ENCODE measurements around the gene OR51D1. TPM values are rescaled to one million over a fixed set of nuclear protein-coding genes. Genes with fewer than 3 reads are reported as not detected.

OR51D1 gene
- total RNA-seq, 1 donor from 2014 or later = not detected

GRCh38 chr11:4647766-4648165 lies 10.5 kb downstream of the OR51D1 start:
- Histone ChIP-seq H3K9me3 (no peaks in the 10 kb centered on the region), H3K27ac (no peak overlapping the region), H3K4me1 (no peaks in the 10 kb centered on the region), H3K27me3 (no peaks in the 10 kb centered on the region), H3K36me3 (no peaks in the 10 kb centered on the region), H3K4me3 (no peak overlapping the region)
- no peak for TF ChIP-seq CTCF (IDR thresholded peaks at IDR 0.05)
- no peak for DNase-seq
- no peak for ATAC-seq
- intact Hi-C loops (cut with DNase I) = no loop called here

GRCh38 chr11:4654635-4655369 lies 17.5 kb downstream of the OR51D1 start:
- intact Hi-C loops (cut with DNase I) = no loop called here
- no peaks in the 10 kb centered on the region for H3K9me3 ChIP-seq
- no peak overlapping the region for H3K27ac ChIP-seq
- H3K36me3 ChIP-seq = no peaks in the 10 kb centered on the region
- no peak for DNase-seq
- no peak overlapping the region for H3K4me3 ChIP-seq
- H3K4me1 ChIP-seq = no peaks in the 10 kb centered on the region
- H3K27me3 ChIP-seq = no peaks in the 10 kb centered on the region
- no peak for TF ChIP-seq CTCF (IDR thresholded peaks at IDR 0.05)
- no peak for ATAC-seq

GRCh38 chr11:4658629-4659445 lies 21.6 kb downstream of the OR51D1 start:
- intact Hi-C loops (cut with DNase I) = no loop called here
- Histone ChIP-seq H3K9me3 (no peaks in the 10 kb centered on the region), H3K27ac (no peak overlapping the region), H3K4me3 (no peak overlapping the region), H3K36me3 (no peaks in the 10 kb centered on the region), H3K27me3 (no peaks in the 10 kb centered on the region), H3K4me1 (no peaks in the 10 kb centered on the region)
- ATAC-seq = no peak
- DNase-seq = no peak
- TF ChIP-seq CTCF (IDR thresholded peaks at IDR 0.05) = no peak

- DNase-seq = no peak
- Histone ChIP-seq H3K9me3 (no peaks in the 10 kb centered on the region), H3K27me3 (no peaks in the 10 kb centered on the region), H3K27ac (no peak overlapping the region), H3K4me1 (no peaks in the 10 kb centered on the region), H3K36me3 (no peaks in the 10 kb centered on the region), H3K4me3 (no peak overlapping the region)
- intact Hi-C loops (cut with DNase I) = no loop called here
- ATAC-seq = no peak
- no peak for TF ChIP-seq CTCF (IDR thresholded peaks at IDR 0.05)
These were observed 25.6 kb downstream of the OR51D1 start for GRCh38 chr11:4662876-4663275.

- no peak for DNase-seq
- Histone ChIP-seq H3K4me3 (no peak overlapping the region), H3K27ac (no peak overlapping the region), H3K9me3 (no peaks in the 10 kb centered on the region), H3K4me1 (no peaks in the 10 kb centered on the region), H3K27me3 (no peaks in the 10 kb centered on the region), H3K36me3 (no peaks in the 10 kb centered on the region)
- intact Hi-C loops (cut with DNase I) = no loop called here
- TF ChIP-seq CTCF (IDR thresholded peaks at IDR 0.05) = no peak
- ATAC-seq = no peak
These were observed 26.9 kb downstream of the OR51D1 start for GRCh38 chr11:4664183-4664582.
